NCI-H2196 (cell line): Measurements from ENCODE around the gene AHI1.

ENCODE experiments used
- DNase-seq: peaks from one replicate; lab custom pipeline; 2025; ENCODE audit not compliant: unreplicated experiment; lab: John Stamatoyannopoulos, UW

The AHI1 gene

GRCh38 chr6:135236319-135236718, 261.2 kb downstream of the AHI1 start:
- no peak for DNase-seq

- no peak for DNase-seq
Observed at GRCh38 chr6:135235716-135236115, 261.8 kb downstream of the AHI1 start.

- no peak for DNase-seq
Observed at GRCh38 chr6:135234492-135234780, 263.1 kb downstream of the AHI1 start.

- DNase-seq, result peak; percentile 17
Observed at GRCh38 chr6:135233686-135234491, 263.7 kb downstream of the AHI1 start.
